ENCODE data around the gene STK17A.

- TF ChIP-seq CTCF (tag by site-specific recombination; IDR thresholded peaks at IDR 0.05) (no peak), WT1 (tag by site-specific recombination; IDR thresholded peaks at IDR 0.05) (no peak), ZBTB17 (tag by site-specific recombination; IDR thresholded peaks at IDR 0.05) (no peak)
Observed at GRCh38 chr7:43559946-43560335, 23.0 kb upstream of the STK17A start.
